H1 (cell line): ENCODE measurements around the gene CNR1. TPM values are rescaled to one million over a fixed set of nuclear protein-coding genes. Genes with fewer than 3 reads are reported as not detected.

ENCODE experiments used
- CTCF ChIA-PET: fragments of 300-600 bp; sonication (Branson Sonifier 250); formaldehyde crosslinking; loops from one replicate; lab custom pipeline; 2021; ENCODE audit not compliant: partially characterized antibody; lab: Charles Lee
- POLR2A ChIA-PET: fragments of 300-600 bp; sonication (Branson Sonifier 250); formaldehyde crosslinking; loops from one replicate; lab custom pipeline; 2021; ENCODE audit warnings: inconsistent platforms; ENCODE audit not compliant: partially characterized antibody; lab: Charles Lee
- DNase-seq, 2 experiments: peaks; one replicate each; pipeline versions ENCODE4 v3.0.0 to v3.0.0-alpha.2; 2010 to 2022; ENCODE audit warnings: low spot score in 2 of 2, low read depth in 1 of 2, mixed read lengths in 1 of 2
- FAIRE-seq: peaks from 2 replicates; lab custom pipeline; 2011; peaks lifted over from hg19 to GRCh38; lab: Jason Lieb, UNC
- H2AFZ ChIP-seq: 2 replicates; pipeline ENCODE4 v1.8.1; 2012; ENCODE audit warnings: low read length, inconsistent platforms
- H2AK5ac ChIP-seq: 2 replicates; pipeline ENCODE4 v1.6.1; 2013; ENCODE audit warnings: low read depth, low read length
- H2BK120ac ChIP-seq: replicated peaks from 2 replicates; pipeline ENCODE3; 2013; ENCODE audit warnings: low read depth, low read length, inconsistent platforms
- H2BK12ac ChIP-seq: 2 replicates; pipeline ENCODE4 v1.6.1; 2013; ENCODE audit warnings: low read depth, low read length
- H2BK15ac ChIP-seq: 2 replicates; pipeline ENCODE4 v1.6.1; 2013; ENCODE audit warnings: low read length
- H2BK20ac ChIP-seq: 2 replicates; pipeline ENCODE4 v1.6.1; 2013; ENCODE audit warnings: low read length
- H2BK5ac ChIP-seq: 2 replicates; pipeline ENCODE4 v1.6.1; 2013; ENCODE audit warnings: low read depth, low read length
- H3K14ac ChIP-seq: 2 replicates; pipeline ENCODE4 v1.6.1; 2013; ENCODE audit warnings: inconsistent platforms; ENCODE audit not compliant: insufficient read length
- H3K18ac ChIP-seq: 2 replicates; pipeline ENCODE4 v1.6.1; 2013; ENCODE audit warnings: low read length; ENCODE audit errors: extremely low read depth
- H3K23ac ChIP-seq: 2 replicates; pipeline ENCODE4 v1.6.1; 2013; ENCODE audit warnings: inconsistent platforms; ENCODE audit not compliant: insufficient read length
- H3K23me2 ChIP-seq: 2 replicates; pipeline ENCODE4 v1.6.1; 2013; ENCODE audit warnings: low read depth, low read length
- H3K27ac ChIP-seq: 2 replicates; pipeline ENCODE4 v1.6.1; 2011; ENCODE audit warnings: low read depth, low read length, inconsistent platforms
- H3K27me3 ChIP-seq, 4 experiments: replicated peaks in 1 of 4; 1 replicate in 1 of 4; 2 replicates in 3 of 4; pipeline versions ENCODE4 v1.6.1 to v1.8.1; 2011 to 2013; ENCODE audit warnings: low read length in 3 of 4, mild to moderate bottlenecking in 3 of 4, inconsistent platforms in 2 of 4, mixed read lengths in 2 of 4, moderate library complexity in 1 of 4; ENCODE audit not compliant: control insufficient read depth in 3 of 4, insufficient read depth in 3 of 4; ENCODE audit errors: extremely low read depth in 1 of 4
- H3K36me3 ChIP-seq, 4 experiments: 2 replicates each; pipeline versions ENCODE4 v1.6.1 to v1.8.1; 2011 to 2013; ENCODE audit warnings: mild to moderate bottlenecking in 4 of 4, low read length in 3 of 4, moderate library complexity in 2 of 4, control low read depth in 1 of 4, inconsistent platforms in 1 of 4; ENCODE audit not compliant: insufficient read depth in 4 of 4, control insufficient read depth in 2 of 4
- H3K4ac ChIP-seq: replicated peaks from 2 replicates; pipeline ENCODE3; 2013; ENCODE audit warnings: low read length, low read depth, mixed read lengths, inconsistent platforms; ENCODE audit not compliant: insufficient read length
- H3K4me1 ChIP-seq, 4 experiments: replicated peaks in 1 of 4; 1 replicate in 1 of 4; 2 replicates in 3 of 4; pipeline versions ENCODE4 v1.6.1 to v1.8.1; 2011 to 2013; ENCODE audit warnings: low read length in 3 of 4, inconsistent platforms in 2 of 4, mixed read lengths in 1 of 4; ENCODE audit not compliant: insufficient read depth in 4 of 4, control insufficient read depth in 3 of 4
- H3K4me2 ChIP-seq, 2 experiments: 2 replicates each; pipeline versions ENCODE4 v1.6.1 to v1.8.1; 2011 to 2013; ENCODE audit warnings: low read depth in 2 of 2, low read length in 2 of 2, control low read depth in 1 of 2, inconsistent platforms in 1 of 2, mild to moderate bottlenecking in 1 of 2; ENCODE audit not compliant: insufficient read depth in 1 of 2
- H3K4me3 ChIP-seq, 4 experiments: fragments of 200-600, 300-600 bp in 1 of 4; sonication (generic), shearing (Covaris generic), sonication (Bioruptor Twin) in 1 of 4; 2 replicates each; pipeline versions ENCODE4 v1.5.1 to v1.8.1; 2011 to 2016; ENCODE audit warnings: low read length in 4 of 4, low read depth in 3 of 4, control low read depth in 2 of 4, inconsistent platforms in 2 of 4, mild to moderate bottlenecking in 2 of 4, mixed read lengths in 1 of 4, moderate library complexity in 1 of 4; ENCODE audit not compliant: insufficient read depth in 2 of 4; ENCODE audit errors: extremely low read depth in 1 of 4
- H3K56ac ChIP-seq: replicated peaks from 2 replicates; pipeline ENCODE3; 2013; ENCODE audit warnings: low read depth, mild to moderate bottlenecking, mixed read lengths, low read length, inconsistent platforms; ENCODE audit not compliant: insufficient read length
- H3K79me1 ChIP-seq: 2 replicates; pipeline ENCODE4 v1.6.1; 2013; ENCODE audit warnings: low read depth, low read length, control low read depth
- H3K79me2 ChIP-seq, 2 experiments: 2 replicates each; pipeline versions ENCODE4 v1.6.1 to v1.8.1; 2012 to 2013; ENCODE audit warnings: low read length in 2 of 2, mild to moderate bottlenecking in 2 of 2, inconsistent platforms in 1 of 2; ENCODE audit not compliant: insufficient read depth in 2 of 2, control insufficient read depth in 1 of 2
- H3K9ac ChIP-seq, 4 experiments: replicated peaks in 1 of 4; 1 replicate in 1 of 4; 2 replicates in 3 of 4; pipeline versions ENCODE4 v1.6.1 to v1.8.1; 2011 to 2013; ENCODE audit warnings: low read depth in 3 of 4, low read length in 3 of 4, control low read depth in 2 of 4, mild to moderate bottlenecking in 2 of 4, moderate library complexity in 2 of 4, inconsistent platforms in 1 of 4; ENCODE audit errors: extremely low read depth in 1 of 4
- H3K9me3 ChIP-seq, 2 experiments: 2 replicates each; pipeline versions ENCODE4 v1.6.1 to v1.8.1; 2012 to 2013; ENCODE audit warnings: mild to moderate bottlenecking in 2 of 2, moderate library complexity in 2 of 2, control low read depth in 1 of 2, inconsistent platforms in 1 of 2, low read depth in 1 of 2, low read length in 1 of 2, mixed read lengths in 1 of 2; ENCODE audit not compliant: insufficient read depth in 2 of 2
- H4K20me1 ChIP-seq, 2 experiments: replicated peaks in 1 of 2; 2 replicates each; pipeline versions ENCODE3 to v1.8.1; 2011 to 2013; ENCODE audit warnings: inconsistent platforms in 2 of 2, low read length in 2 of 2, mild to moderate bottlenecking in 1 of 2; ENCODE audit not compliant: insufficient read depth in 2 of 2, control insufficient read depth in 1 of 2
- H4K5ac ChIP-seq: 2 replicates; pipeline ENCODE4 v1.6.1; 2013; ENCODE audit warnings: low read length, low read depth, mixed read lengths, inconsistent platforms; ENCODE audit not compliant: insufficient read length
- H4K8ac ChIP-seq: 2 replicates; pipeline ENCODE4 v1.8.0; 2013; ENCODE audit warnings: mild to moderate bottlenecking, moderate library complexity, low read length, inconsistent platforms; ENCODE audit not compliant: insufficient read depth; ENCODE audit errors: extremely low read depth
- H4K91ac ChIP-seq: replicated peaks from 2 replicates; pipeline ENCODE3; 2013; ENCODE audit warnings: low read length, mixed read lengths, inconsistent platforms; ENCODE audit not compliant: insufficient read length
- CHD2 ChIP-seq: IDR thresholded peaks from 2 replicates; pipeline ENCODE4 v1.6.1; 2012; ENCODE audit warnings: low read length, improper control_type of control experiment
- EZH2 ChIP-seq: fragments of 200-600 bp; sonication (generic); IDR thresholded peaks from 2 replicates; pipeline ENCODE4 v1.7.1; 2012; ENCODE audit warnings: low read depth, mild to moderate bottlenecking, moderate library complexity, low read length, inconsistent platforms; ENCODE audit not compliant: severe bottlenecking
- JUN ChIP-seq: IDR thresholded peaks from 2 replicates; pipeline ENCODE4 v1.6.1; 2011; ENCODE audit warnings: low read depth, mild to moderate bottlenecking, improper control_type of control experiment, low read length
- MAFK ChIP-seq: IDR thresholded peaks from 2 replicates; pipeline ENCODE4 v1.6.1; 2012; ENCODE audit warnings: low read depth, mild to moderate bottlenecking, improper control_type of control experiment, low read length
- POLR2A ChIP-seq, 2 experiments: IDR thresholded peaks; 1 replicate in 1 of 2; 2 replicates in 1 of 2; pipeline ENCODE4 v1.6.1; 2011; ENCODE audit warnings: low read depth in 2 of 2, low read length in 2 of 2, mild to moderate bottlenecking in 2 of 2; ENCODE audit errors: control extremely low read depth in 1 of 2
- RAD21 ChIP-seq, 2 experiments: IDR thresholded peaks in 1 of 2; conservative IDR thresholded peaks in 1 of 2; 2 replicates each; pipeline ENCODE4 v1.6.1; 2011; ENCODE audit warnings: low read depth in 2 of 2, low read length in 2 of 2, improper control_type of control experiment in 1 of 2, inconsistent platforms in 1 of 2, mild to moderate bottlenecking in 1 of 2, moderate library complexity in 1 of 2
- RBBP5 ChIP-seq: IDR thresholded peaks from 2 replicates; pipeline ENCODE4 v1.7.1; 2012; ENCODE audit warnings: low read depth, mild to moderate bottlenecking, inconsistent platforms, low read length, moderate library complexity, borderline replicate concordance
- SIN3A ChIP-seq, 2 experiments: IDR thresholded peaks in 1 of 2; conservative IDR thresholded peaks in 1 of 2; 2 replicates each; pipeline ENCODE4 v1.6.1; 2011 to 2012; ENCODE audit warnings: low read length in 2 of 2, improper control_type of control experiment in 1 of 2, low read depth in 1 of 2, mild to moderate bottlenecking in 1 of 2
- SP2 ChIP-seq: IDR thresholded peaks from 2 replicates; pipeline ENCODE4 v1.6.1; 2012; ENCODE audit warnings: mild to moderate bottlenecking, low read length, inconsistent platforms
- ZNF274 ChIP-seq: IDR thresholded peaks from 2 replicates; pipeline ENCODE4 v1.7.0; 2012; ENCODE audit warnings: low read length, borderline replicate concordance; ENCODE audit errors: extremely low read depth
- WGBS, 2 experiments: shearing (Covaris generic) in 1 of 2; methylation state at CpG; one replicate each; pipeline versions ENCODE4 v1.1.6 to v1.1.7; 2013 to 2015; ENCODE audit warnings: low lambda C conversion rate in 2 of 2, mixed read lengths in 2 of 2, inconsistent platforms in 1 of 2, low coverage in 1 of 2, missing lambda C conversion rate in 1 of 2; ENCODE audit not compliant: insufficient replicate concordance in 2 of 2, insufficient coverage in 1 of 2, insufficient read length in 1 of 2; ENCODE audit errors: extremely low coverage in 1 of 2, missing lambda C conversion rate in 1 of 2; 5-methylcytosine and 5-hydroxymethylcytosine counted together
- polyA plus RNA-seq, 7 experiments: library from polyadenylated mRNA; depleted of rRNA in 3 of 7; stranded (reverse) in 5 of 7; unstranded in 2 of 7; fragments of >200 nt in 5 of 7; fragments of 200-250 nt in 2 of 7; gene quantifications; 1 replicate in 5 of 7; 2 replicates in 1 of 7; 4 replicates in 1 of 7; pipeline versions ENCODE4 v1.2.1 to v1.2.3, GENCODE V29; 2011 to 2013; ENCODE audit warnings: missing spikeins in 2 of 7, mixed read lengths in 2 of 7
- total RNA-seq: library from RNA; stranded (reverse); fragmentation: NEBNext Ultra II Directional; extraction: Animal tissue kit (Norgen Biotek cat#: 25700); gene quantifications from 2 replicates; pipeline ENCODE4 v1.2.1, GENCODE V29; 2021
- TF ChIP-seq, protein P1 (sequence below): IDR thresholded peaks from 2 replicates; pipeline ENCODE4 v1.6.1; 2012; ENCODE audit warnings: low read length, inconsistent platforms
- TF ChIP-seq, protein P2 (sequence below): IDR thresholded peaks from 2 replicates; pipeline ENCODE4 v1.6.1; 2011; ENCODE audit warnings: low read depth, mild to moderate bottlenecking, low read length; ENCODE audit not compliant: insufficient read depth

CNR1 gene
- total and polyA plus RNA-seq, 2 of the 8 experiments (the other 6 are each of a cell fraction or from before 2014, with no cell fraction given): 0.83 to 3.1 TPM

DNA sequence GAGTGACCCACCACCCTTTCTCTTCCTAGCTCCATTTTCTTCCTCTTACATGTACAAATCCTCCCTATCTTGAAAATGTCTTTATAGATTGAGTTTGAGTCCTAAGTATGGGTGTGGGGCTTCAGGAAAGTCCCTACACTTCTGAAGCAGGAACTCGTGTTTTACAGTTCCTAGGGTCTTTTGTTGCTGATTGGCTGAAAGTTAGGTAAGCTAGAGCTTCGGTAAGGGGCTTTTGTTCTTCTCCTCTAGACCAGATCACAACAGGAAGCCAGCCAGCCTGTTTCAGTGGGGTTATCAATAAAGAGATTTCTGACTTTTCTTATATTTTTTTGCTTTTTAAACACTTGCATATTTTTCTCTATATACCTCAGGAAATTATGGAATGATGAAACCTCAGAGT is 51.3 kb downstream of the CNR1 start:
- Histone ChIP-seq H4K8ac (no peak overlapping the region), H2BK20ac (no peak overlapping the region), H3K36me3 (no peaks in the 10 kb centered on the region), H3K27ac (no peak overlapping the region), H3K4me3 (no peak overlapping the region), H3K4ac (no peak overlapping the region), H3K23me2 (no peaks in the 10 kb centered on the region), H3K56ac (no peak overlapping the region), H2AK5ac (no peak overlapping the region), H3K27me3 (no peaks in the 10 kb centered on the region), H2BK5ac (no peak overlapping the region), H4K5ac (no peak overlapping the region), H2BK15ac (no peak overlapping the region), H2BK120ac (no peak overlapping the region), H4K20me1 (no peaks in the 10 kb centered on the region), H3K14ac (no peak overlapping the region), H2AFZ (no peak overlapping the region), H3K79me1 (no peaks in the 10 kb centered on the region), H3K9ac (no peak overlapping the region), H2BK12ac (no peak overlapping the region), H3K4me2 (no peak overlapping the region), H3K79me2 (no peaks in the 10 kb centered on the region), H3K4me1 (no peaks in the 10 kb centered on the region), H3K18ac (no peak overlapping the region), H3K9me3 (no peaks in the 10 kb centered on the region), H4K91ac (no peak overlapping the region), H3K23ac (no peak overlapping the region)
- 75% methylated on average over 2 of the region's 2 CpGs; no CpG with 5 or more reads in 1 of the 2 experiments for WGBS, 2 experiments
- CTCF ChIA-PET: interaction anchor here (0.6 kb wide), 1 partner anchor 739 kb away, joined by 3 read pairs; no protein-coding TSS in a partner anchor
- DNase-seq (no peak), FAIRE-seq (no peak)
- POLR2A ChIA-PET: no interaction called here
- TF ChIP-seq SIN3A (conservative IDR thresholded peaks at IDR 0.05 in 1 of 2, IDR thresholded peaks at IDR 0.05 in 1 of 2; ENCODE audit: low read depth in 1 of 2, low read length in 2 of 2) (no peak), EZH2 (no peak), CHD2 (no peak), RBBP5 (no peak), POLR2A (IDR thresholded peaks at IDR 0.05; ENCODE audit: control extremely low read depth in 1 of 2, low read depth in 2 of 2, low read length in 2 of 2) (no peak), JUN (no peak), SP2 (no peak), MAFK (no peak), RAD21 (IDR thresholded peaks at IDR 0.05 in 1 of 2, conservative IDR thresholded peaks at IDR 0.05 in 1 of 2; ENCODE audit: low read depth in 2 of 2, low read length in 2 of 2) (no peak), ZNF274 (no peak)
- TF ChIP-seq, protein P1, sequence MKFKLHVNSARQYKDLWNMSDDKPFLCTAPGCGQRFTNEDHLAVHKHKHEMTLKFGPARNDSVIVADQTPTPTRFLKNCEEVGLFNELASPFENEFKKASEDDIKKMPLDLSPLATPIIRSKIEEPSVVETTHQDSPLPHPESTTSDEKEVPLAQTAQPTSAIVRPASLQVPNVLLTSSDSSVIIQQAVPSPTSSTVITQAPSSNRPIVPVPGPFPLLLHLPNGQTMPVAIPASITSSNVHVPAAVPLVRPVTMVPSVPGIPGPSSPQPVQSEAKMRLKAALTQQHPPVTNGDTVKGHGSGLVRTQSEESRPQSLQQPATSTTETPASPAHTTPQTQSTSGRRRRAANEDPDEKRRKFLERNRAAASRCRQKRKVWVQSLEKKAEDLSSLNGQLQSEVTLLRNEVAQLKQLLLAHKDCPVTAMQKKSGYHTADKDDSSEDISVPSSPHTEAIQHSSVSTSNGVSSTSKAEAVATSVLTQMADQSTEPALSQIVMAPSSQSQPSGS: no peak
- TF ChIP-seq, protein P2, sequence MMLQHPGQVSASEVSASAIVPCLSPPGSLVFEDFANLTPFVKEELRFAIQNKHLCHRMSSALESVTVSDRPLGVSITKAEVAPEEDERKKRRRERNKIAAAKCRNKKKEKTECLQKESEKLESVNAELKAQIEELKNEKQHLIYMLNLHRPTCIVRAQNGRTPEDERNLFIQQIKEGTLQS: no peak
